SK-N-SH (cell line): ENCODE data around the gene CDKN2D. TPM values are rescaled to one million over a fixed set of nuclear protein-coding genes. Genes with fewer than 3 reads are reported as not detected.
"Not testable (repeated sequence)": the region's sequence is repeated elsewhere in the genome, so short reads cannot be mapped to it uniquely, and the experiment has no call there.

Experiments
- CTCF ChIA-PET: fragments of 300-600, 350-600 bp; formaldehyde crosslinking; extraction: SDS; loops from one replicate; lab custom pipeline; 2021; lab: Yijun Ruan, JAX
- POLR2A ChIA-PET: fragments of 350-600 bp; sonication (Branson Sonifier 250); formaldehyde crosslinking; extraction: SDS; loops from one replicate; lab custom pipeline; 2020; ENCODE audit warnings: antibody characterized with exemption, inconsistent platforms; lab: Yijun Ruan, JAX
- DNase-seq: peaks from one replicate; pipeline ENCODE4 v3.0.0; 2012
- H2AFZ ChIP-seq: fragments of 200-600 bp; sonication (generic); 2 replicates; pipeline ENCODE4 v1.8.1; 2016; ENCODE audit warnings: antibody characterized with exemption, mild to moderate bottlenecking, low read depth
- H3F3A ChIP-seq: fragments of 200-600 bp; sonication (generic); replicated peaks from 2 replicates; pipeline ENCODE3; 2016; ENCODE audit warnings: antibody characterized with exemption, mild to moderate bottlenecking; ENCODE audit not compliant: insufficient read depth
- H3K27ac ChIP-seq, 2 experiments: fragments of 200-500 bp in 1 of 2; fragments of 200-600 bp in 1 of 2; sonication (Bioruptor generic) in 1 of 2; sonication (generic), shearing (Covaris generic) in 1 of 2; 2 replicates each; pipeline versions ENCODE4 v1.5.1 to v1.6.1; 2014 to 2016; ENCODE audit warnings: low read depth in 2 of 2, inconsistent platforms in 1 of 2, low read length in 1 of 2, mild to moderate bottlenecking in 1 of 2, mixed read lengths in 1 of 2
- H3K27me3 ChIP-seq: fragments of 200-600 bp; sonication (generic), shearing (Covaris generic); 2 replicates; pipeline ENCODE4 v1.6.1; 2016; ENCODE audit warnings: mixed run types; ENCODE audit not compliant: insufficient read depth
- H3K36me3 ChIP-seq, 2 experiments: fragments of 200-500 bp in 1 of 2; fragments of 200-600 bp in 1 of 2; sonication (Bioruptor generic) in 1 of 2; sonication (generic) in 1 of 2; replicated peaks in 1 of 2; 2 replicates each; pipeline versions ENCODE3 to v1.5.1; 2014 to 2016; ENCODE audit warnings: low read length in 1 of 2, mild to moderate bottlenecking in 1 of 2; ENCODE audit not compliant: insufficient read depth in 2 of 2, control insufficient read depth in 1 of 2
- H3K4me1 ChIP-seq, 2 experiments: fragments of 200-500 bp in 1 of 2; fragments of 200-600 bp in 1 of 2; sonication (Bioruptor generic) in 1 of 2; sonication (generic), shearing (Covaris generic) in 1 of 2; 2 replicates each; pipeline versions ENCODE4 v1.5.1 to v1.6.1; 2014 to 2016; ENCODE audit warnings: low read depth in 1 of 2, low read length in 1 of 2, mixed run types in 1 of 2; ENCODE audit not compliant: insufficient read depth in 2 of 2, control insufficient read depth in 1 of 2
- H3K4me2 ChIP-seq: fragments of 200-600 bp; sonication (generic), shearing (Covaris generic); 2 replicates; pipeline ENCODE4 v1.6.1; 2017; ENCODE audit warnings: mixed run types
- H3K4me3 ChIP-seq, 2 experiments: fragments of 200-500 bp in 1 of 2; fragments of 200-600 bp in 1 of 2; sonication (Bioruptor generic) in 1 of 2; sonication (generic), shearing (Covaris generic) in 1 of 2; 2 replicates each; pipeline versions ENCODE4 v1.5.1 to v1.8.1; 2014 to 2016; ENCODE audit warnings: low read depth in 2 of 2, inconsistent platforms in 1 of 2, low read length in 1 of 2, mild to moderate bottlenecking in 1 of 2, mixed read lengths in 1 of 2, moderate library complexity in 1 of 2
- H3K79me2 ChIP-seq: fragments of 200-600 bp; sonication (generic); 2 replicates; pipeline ENCODE4 v1.8.1; 2017; ENCODE audit warnings: mild to moderate bottlenecking; ENCODE audit not compliant: insufficient read depth
- H3K9ac ChIP-seq: fragments of 200-600 bp; sonication (generic); 2 replicates; pipeline ENCODE4 v1.6.1; 2017; ENCODE audit warnings: mixed run types
- H3K9me2 ChIP-seq: fragments of 200-600 bp; sonication (generic); 2 replicates; pipeline ENCODE4 v1.6.1; 2017; ENCODE audit warnings: mixed run types
- H3K9me3 ChIP-seq: fragments of 200-600 bp; sonication (generic); 2 replicates; pipeline ENCODE4 v1.6.1; 2017; ENCODE audit warnings: mixed run types, mild to moderate bottlenecking, moderate library complexity
- H4K20me1 ChIP-seq: fragments of 200-600 bp; sonication (generic); 2 replicates; pipeline ENCODE4 v1.6.1; 2017; ENCODE audit warnings: mild to moderate bottlenecking, mixed run types; ENCODE audit not compliant: insufficient read depth
- EP300 ChIP-seq, 2 experiments: IDR thresholded peaks; 2 replicates each; pipeline versions ENCODE4 v1.4.0 to v1.6.1; 2012; ENCODE audit warnings: borderline replicate concordance in 1 of 2, low read depth in 1 of 2, low read length in 1 of 2
- EZH2phosphoT487 ChIP-seq: fragments of 200-600 bp; sonication (generic); IDR thresholded peaks from 2 replicates; pipeline ENCODE4 v1.6.1; 2017; ENCODE audit warnings: low read depth, mixed run types, mild to moderate bottlenecking, antibody characterized with exemption, moderate library complexity, borderline replicate concordance
- SIN3A ChIP-seq: IDR thresholded peaks from 2 replicates; pipeline ENCODE4 v1.6.1; 2012; ENCODE audit warnings: low read depth, mild to moderate bottlenecking, low read length, moderate library complexity, borderline replicate concordance
- whole genome bisulfite sequencing: methylation state at CpG from one replicate; pipeline ENCODE4 v1.1.6; 2017; ENCODE audit warnings: low lambda C conversion rate; 5-methylcytosine and 5-hydroxymethylcytosine counted together
- polyA plus RNA-seq, 3 experiments: library from polyadenylated mRNA; depleted of rRNA; stranded (reverse); fragments of >200 nt; gene quantifications; 2 replicates each; pipeline ENCODE4 v1.2.3, GENCODE V29; 2012
- TF ChIP-seq, protein P1 (sequence below): fragments of 150-350 bp; IDR thresholded peaks from 2 replicates; pipeline ENCODE4 v1.6.1; 2017; ENCODE audit warnings: antibody characterized with exemption, low read length, low read depth, borderline replicate concordance

Gene CDKN2D
- polyA plus RNA-seq, 1 of the 3 experiments (the other 2 are of a cell fraction) = 13.1 TPM

DNA sequence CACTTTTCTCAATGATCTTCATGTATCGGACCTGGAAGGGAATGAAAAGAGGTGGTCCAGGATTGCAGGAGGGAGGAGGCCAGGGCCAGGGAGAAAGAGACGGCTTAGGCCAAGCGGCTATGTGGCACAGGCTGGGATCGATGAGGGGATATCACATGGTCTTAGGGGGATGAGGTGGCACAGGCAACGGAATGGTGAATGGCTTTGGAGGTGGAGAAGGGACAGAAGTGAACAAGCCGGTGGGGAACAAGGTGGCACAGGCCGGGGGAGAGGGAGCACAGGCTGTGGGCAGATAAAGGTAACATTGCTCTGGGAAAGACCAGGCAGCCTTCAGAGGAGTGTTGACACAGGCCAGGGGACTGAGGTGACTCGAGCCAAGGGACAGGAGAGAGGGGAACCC lies 5.7 kb upstream of the CDKN2D start:
- H3K9me3 ChIP-seq = no peaks in the 10 kb centered on the region
- DNase-seq = no peak
- TF ChIP-seq, protein P1, sequence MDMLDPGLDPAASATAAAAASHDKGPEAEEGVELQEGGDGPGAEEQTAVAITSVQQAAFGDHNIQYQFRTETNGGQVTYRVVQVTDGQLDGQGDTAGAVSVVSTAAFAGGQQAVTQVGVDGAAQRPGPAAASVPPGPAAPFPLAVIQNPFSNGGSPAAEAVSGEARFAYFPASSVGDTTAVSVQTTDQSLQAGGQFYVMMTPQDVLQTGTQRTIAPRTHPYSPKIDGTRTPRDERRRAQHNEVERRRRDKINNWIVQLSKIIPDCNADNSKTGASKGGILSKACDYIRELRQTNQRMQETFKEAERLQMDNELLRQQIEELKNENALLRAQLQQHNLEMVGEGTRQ = no peak
- TF ChIP-seq EZH2phosphoT487 (no peak), EP300 (IDR thresholded peaks at IDR 0.05; ENCODE audit: borderline replicate concordance in 1 of 2, low read depth in 1 of 2, low read length in 1 of 2) (no peak)

DNA sequence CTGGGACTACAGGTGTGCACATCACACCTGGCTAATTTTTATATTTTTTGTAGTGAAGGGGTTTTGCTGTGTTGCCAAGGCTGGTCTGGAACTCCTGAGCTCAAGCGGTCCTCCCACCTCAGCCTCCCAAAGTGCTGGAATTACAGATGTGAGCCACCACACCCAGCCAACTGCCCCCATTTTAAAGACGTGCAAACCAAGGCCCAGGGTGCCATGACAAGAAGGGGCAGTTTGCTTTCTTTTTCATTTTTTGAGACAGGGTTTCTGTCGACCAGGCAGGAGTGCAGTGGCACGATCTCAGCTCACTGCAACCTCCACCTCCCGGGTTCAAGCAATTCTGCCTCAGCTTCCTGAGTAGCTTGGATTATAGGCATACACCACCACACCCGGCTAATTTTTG lies 5.0 kb upstream of the CDKN2D start:
- H3K36me3 ChIP-seq, H3K9me2 ChIP-seq, H3K4me3 ChIP-seq, H3F3A ChIP-seq, H3K27ac ChIP-seq, H2AFZ ChIP-seq, POLR2A ChIA-PET, H3K9ac ChIP-seq, H3K27me3 ChIP-seq, H4K20me1 ChIP-seq, H3K79me2 ChIP-seq, H3K4me1 ChIP-seq, H3K4me2 ChIP-seq, H3K9me3 ChIP-seq, DNase-seq: not testable (repeated sequence)
- 82% methylated on average over 6 of the region's 6 CpGs for WGBS
- CTCF ChIA-PET = interaction anchor here (1.1 to 7.6 kb wide), 7 partner anchors 7 to 126 kb away, joined by 3 to 46 read pairs (median 8); no protein-coding TSS in a partner anchor

More for the DNA sequence above, 5.7 kb upstream of the CDKN2D start:
- H3K4me3 ChIP-seq = no peak overlapping the region
- no peak overlapping the region for H3K4me2 ChIP-seq
- H3K36me3 ChIP-seq = no peaks in the 10 kb centered on the region
- H3F3A ChIP-seq = peaks cover 4% of the 10 kb centered on the region
- no peak overlapping the region for H2AFZ ChIP-seq
- no peaks in the 10 kb centered on the region for H3K27me3 ChIP-seq
- CTCF ChIA-PET = interaction anchor here (2.3 to 7.6 kb wide), 3 partner anchors 33 to 125 kb away, joined by 8 to 46 read pairs (median 12); no protein-coding TSS in a partner anchor
- POLR2A ChIA-PET = no interaction called here
- no peaks in the 10 kb centered on the region for H3K79me2 ChIP-seq
- H3K4me1 ChIP-seq = peaks cover 0 to 6% of the 10 kb centered on the region in 2 experiments; a peak in 1 of 4 replicates
- WGBS = 90% methylated on average over 8 of the region's 8 CpGs
- no peak overlapping the region for H3K9ac ChIP-seq
- H3K27ac ChIP-seq = no peak overlapping the region
- no peaks in the 10 kb centered on the region for H4K20me1 ChIP-seq
- no peaks in the 10 kb centered on the region for H3K9me2 ChIP-seq

DNA sequence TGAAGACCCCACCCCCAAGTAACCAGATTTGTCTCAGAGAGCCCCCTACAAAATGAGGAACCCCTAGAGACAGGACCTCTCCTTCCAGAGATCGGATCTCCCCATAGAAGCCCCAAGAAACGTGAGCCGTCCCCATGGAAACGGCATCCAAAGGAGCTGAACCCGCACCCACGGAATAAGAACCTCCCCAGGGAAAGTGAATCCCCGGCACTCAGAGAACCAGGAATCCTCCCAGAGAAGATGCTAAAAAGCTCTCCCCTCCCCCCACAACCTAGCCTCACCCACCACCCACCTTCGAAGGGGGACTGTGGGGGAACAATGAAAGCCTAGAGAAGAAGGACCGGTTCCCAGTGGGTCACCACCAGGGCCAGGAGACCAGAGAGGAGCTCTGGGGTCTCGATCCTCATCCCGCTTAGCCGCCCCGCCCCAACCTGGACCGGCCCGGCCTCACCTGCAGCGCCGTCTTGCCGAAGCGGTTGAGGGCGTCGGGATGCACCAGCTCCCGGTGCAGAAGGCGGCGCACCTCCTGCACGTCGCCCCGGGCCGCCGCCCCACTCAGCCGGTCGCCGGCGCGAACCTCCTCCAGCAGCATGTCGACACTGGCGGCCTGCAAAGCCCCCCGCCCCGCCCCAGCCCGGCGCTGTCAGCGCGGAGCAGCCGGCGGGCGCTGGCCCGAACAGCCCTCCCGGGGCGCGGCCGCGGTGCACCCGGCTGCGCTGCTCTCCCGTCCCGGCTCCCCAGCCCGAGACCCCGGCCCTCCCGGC lies 535 bp downstream of the CDKN2D start:
- Histone ChIP-seq H4K20me1 (no peaks in the 10 kb centered on the region), H3K9me2 (no peaks in the 10 kb centered on the region), H3K27ac (peak overlapping the region in 1 of 2 experiments; percentile 24; a peak in 1 of 4 replicates), H3K79me2 (peaks cover 37% of the 10 kb centered on the region), H3K4me3 (peak overlapping the region; percentile 70 to 76), H3K9ac (peak overlapping the region; percentile 61), H3K4me1 (peaks cover 8 to 32% of the 10 kb centered on the region in 2 experiments; a peak in 3 of 4 replicates), H3K36me3 (no peaks in the 10 kb centered on the region), H3K4me2 (peak overlapping the region; percentile 94), H3K27me3 (no peaks in the 10 kb centered on the region), H3K9me3 (no peaks in the 10 kb centered on the region), H2AFZ (peak overlapping the region; percentile 73), H3F3A (peaks cover 13% of the 10 kb centered on the region)
- ChIA-PET POLR2A (interaction anchor here (1.3 kb wide), 1 partner anchor 15 kb away, joined by 4 read pairs; no protein-coding TSS in a partner anchor), CTCF (interaction anchor here (1.0 to 6.4 kb wide), 7 partner anchors 13 to 152 kb away, joined by 3 to 42 read pairs (median 7); no protein-coding TSS in a partner anchor)
- 7% methylated on average over 9 of the region's 58 CpGs for WGBS
- DNase-seq = no peak
- TF ChIP-seq EP300 (IDR thresholded peaks at IDR 0.05; ENCODE audit: borderline replicate concordance in 1 of 2, low read depth in 1 of 2, low read length in 1 of 2) (no peak), SIN3A (0 out of 2 replicates have a peak, but pooled peaks have one; percentile 16)
